HEK293 (cell line): ENCODE results near the gene LRRC7.
A peak's percentile ranks its signal among the peaks of the same experiment; 100 is the strongest.

Source experiments
- CTCF ChIA-PET: fragments of 350-600 bp; formaldehyde crosslinking; extraction: SDS; loops from one replicate; lab custom pipeline; 2021; ENCODE audit warnings: antibody characterized with exemption; lab: Yijun Ruan, JAX
- POLR2A ChIA-PET: fragments of 300-600 bp; formaldehyde crosslinking; extraction: SDS; loops from one replicate; lab custom pipeline; 2020; ENCODE audit warnings: antibody characterized with exemption, inconsistent platforms; lab: Yijun Ruan, JAX
- H3K27ac ChIP-seq: fragments of 200-500 bp; sonication (Bioruptor generic); 2 replicates; pipeline ENCODE4 v1.5.1; 2014; ENCODE audit warnings: low read depth, low read length, control low read depth, inconsistent platforms; ENCODE audit errors: extremely low read depth
- H3K36me3 ChIP-seq, 2 experiments: fragments of 200-500 bp in 1 of 2; sonication (Bioruptor generic) in 1 of 2; 1 replicate in 1 of 2; 2 replicates in 1 of 2; pipeline ENCODE4 v1.5.1; 2014 to 2017; ENCODE audit warnings: inconsistent platforms in 2 of 2, low read length in 2 of 2; ENCODE audit not compliant: control insufficient read depth in 2 of 2, insufficient read depth in 1 of 2
- H3K4me1 ChIP-seq: fragments of 200-500 bp; sonication (Bioruptor generic); 2 replicates; pipeline ENCODE4 v1.5.1; 2014; ENCODE audit warnings: mild to moderate bottlenecking, low read length, inconsistent platforms; ENCODE audit not compliant: control insufficient read depth, insufficient read depth
- H3K4me3 ChIP-seq: 2 replicates; pipeline ENCODE4 v1.5.1; 2011; ENCODE audit warnings: low read depth, mild to moderate bottlenecking, control low read depth, low read length, moderate library complexity
- H3K9me3 ChIP-seq: fragments of 200-500 bp; sonication (Bioruptor generic); 2 replicates; pipeline ENCODE4 v1.5.1; 2014; ENCODE audit warnings: low read depth, low read length, inconsistent platforms; ENCODE audit not compliant: control insufficient read depth, insufficient read depth
- GLIS2 ChIP-seq: fragments of 450-650 bp; formaldehyde crosslinking; IDR thresholded peaks from 2 replicates; pipeline ENCODE4 v1.5.1; 2016; ENCODE audit warnings: missing biosample characterization, missing genetic modification characterization
- HOXC10 ChIP-seq: sonication (generic); formaldehyde crosslinking; IDR thresholded peaks from 2 replicates; pipeline ENCODE4 v1.8.1; 2023; ENCODE audit warnings: mild to moderate bottlenecking, missing genetic modification reagents
- KLF17 ChIP-seq: fragments of 450-650 bp; formaldehyde crosslinking; IDR thresholded peaks from 2 replicates; pipeline ENCODE4 v1.5.1; 2016; ENCODE audit warnings: missing biosample characterization, missing genetic modification characterization
- KLF8 ChIP-seq: fragments of 450-650 bp; formaldehyde crosslinking; IDR thresholded peaks from 2 replicates; pipeline ENCODE4 v1.5.1; 2016; ENCODE audit warnings: missing biosample characterization, missing genetic modification characterization
- MEIS1 ChIP-seq: sonication (generic); formaldehyde crosslinking; IDR thresholded peaks from 2 replicates; pipeline ENCODE4 v1.8.1; 2022; ENCODE audit warnings: missing genetic modification reagents, mild to moderate bottlenecking, borderline replicate concordance
- PBX3 ChIP-seq: sonication (generic); formaldehyde crosslinking; IDR thresholded peaks from 2 replicates; pipeline ENCODE4 v1.8.1; 2022; ENCODE audit warnings: mild to moderate bottlenecking, moderate library complexity, missing genetic modification reagents
- SP2 ChIP-seq: fragments of 450-650 bp; formaldehyde crosslinking; IDR thresholded peaks from 2 replicates; pipeline ENCODE4 v1.5.1; 2016; ENCODE audit warnings: missing biosample characterization, missing genetic modification characterization
- SP3 ChIP-seq: fragments of 450-650 bp; formaldehyde crosslinking; IDR thresholded peaks from 2 replicates; pipeline ENCODE4 v1.5.1; 2016; ENCODE audit warnings: missing biosample characterization, missing genetic modification characterization
- TRIM28 ChIP-seq: IDR thresholded peaks from 2 replicates; pipeline ENCODE4 v1.6.1; 2011; ENCODE audit warnings: low read length, control low read depth, borderline replicate concordance
- YY2 ChIP-seq: fragments of 450-650 bp; formaldehyde crosslinking; IDR thresholded peaks from 2 replicates; pipeline ENCODE4 v1.5.1; 2016; ENCODE audit warnings: missing biosample characterization, missing genetic modification characterization
- ZBTB17 ChIP-seq: fragments of 450-650 bp; formaldehyde crosslinking; IDR thresholded peaks from 2 replicates; pipeline ENCODE4 v1.5.1; 2016; ENCODE audit warnings: missing biosample characterization, missing genetic modification characterization
- ZBTB26 ChIP-seq: fragments of 450-650 bp; formaldehyde crosslinking; optimal IDR thresholded peaks from 2 replicates; pipeline ENCODE3; 2016; ENCODE audit warnings: missing biosample characterization, mild to moderate bottlenecking, missing genetic modification characterization
- ZBTB48 ChIP-seq: fragments of 450-650 bp; formaldehyde crosslinking; IDR thresholded peaks from 2 replicates; pipeline ENCODE4 v1.5.1; 2016; ENCODE audit warnings: missing biosample characterization, missing genetic modification characterization
- ZBTB8A ChIP-seq: fragments of 450-650 bp; formaldehyde crosslinking; IDR thresholded peaks from 2 replicates; pipeline ENCODE4 v1.5.1; 2016; ENCODE audit warnings: missing biosample characterization, missing genetic modification characterization
- ZFHX2 ChIP-seq: fragments of 450-650 bp; formaldehyde crosslinking; conservative IDR thresholded peaks from 2 replicates; pipeline ENCODE4 v1.5.1; 2016; ENCODE audit warnings: missing biosample characterization, missing genetic modification characterization
- ZNF10 ChIP-seq: fragments of 450-650 bp; formaldehyde crosslinking; IDR thresholded peaks from 2 replicates; pipeline ENCODE4 v1.5.1; 2017; ENCODE audit warnings: missing biosample characterization, missing genetic modification characterization
- ZNF157 ChIP-seq: fragments of 450-650 bp; formaldehyde crosslinking; IDR thresholded peaks from 2 replicates; pipeline ENCODE4 v1.5.1; 2016; ENCODE audit warnings: missing biosample characterization, missing genetic modification characterization
- ZNF335 ChIP-seq: fragments of 450-650 bp; formaldehyde crosslinking; conservative IDR thresholded peaks from 2 replicates; pipeline ENCODE4 v1.5.1; 2016; ENCODE audit warnings: missing biosample characterization, missing genetic modification characterization
- ZNF366 ChIP-seq: fragments of 450-650 bp; formaldehyde crosslinking; conservative IDR thresholded peaks from 2 replicates; pipeline ENCODE4 v1.5.1; 2016; ENCODE audit warnings: missing biosample characterization, missing genetic modification characterization
- ZNF404 ChIP-seq: fragments of 450-650 bp; formaldehyde crosslinking; IDR thresholded peaks from 2 replicates; pipeline ENCODE4 v1.5.1; 2017; ENCODE audit warnings: missing biosample characterization, missing genetic modification characterization
- ZNF423 ChIP-seq: fragments of 450-650 bp; formaldehyde crosslinking; IDR thresholded peaks from 2 replicates; pipeline ENCODE4 v1.5.1; 2016; ENCODE audit warnings: missing biosample characterization, missing genetic modification characterization
- ZNF600 ChIP-seq: fragments of 450-650 bp; formaldehyde crosslinking; IDR thresholded peaks from 2 replicates; pipeline ENCODE4 v1.5.1; 2016; ENCODE audit warnings: missing biosample characterization, missing genetic modification characterization
- ZNF776 ChIP-seq: fragments of 450-650 bp; formaldehyde crosslinking; IDR thresholded peaks from 2 replicates; pipeline ENCODE4 v1.5.0; 2017; ENCODE audit warnings: missing biosample characterization, missing genetic modification characterization, borderline replicate concordance

The LRRC7 gene

GRCh38 chr1:69567652-69568420 lies at the start of gene LRRC7:
Gene LRRC7, plus strand, starts transcription at chr1:69567922. Its CDS starts 718 bp downstream, at chr1:69568640.
- no peaks in the 10 kb centered on the region for H3K9me3 ChIP-seq
- peak within 1 kb of the TSS; percentile 79 for H3K4me3 ChIP-seq
- CTCF ChIA-PET, result interaction anchor here (0.6 to 0.9 kb wide), 4 partner anchors 128 to 967 kb away, joined by 3 to 4 read pairs (median 3); no protein-coding TSS in a partner anchor
- H3K36me3 ChIP-seq, result no peaks in the 10 kb centered on the region
- no peak for TF ChIP-seq ZNF423
- peak; percentile 28; the same call in 1 of the 2 replicates for TF ChIP-seq SP2 (tag by site-specific recombination)
- peak; percentile 81 for TF ChIP-seq ZBTB8A
- 0 out of 2 replicates have a peak, but pooled peaks have one; percentile 46 for TF ChIP-seq MEIS1 (CRISPR knock-in tag)
- TF ChIP-seq SP3 (tag by site-specific recombination), result peak; percentile 55
- peak; percentile 44 for TF ChIP-seq KLF17 (tag by site-specific recombination)
- 0 out of 2 replicates have a peak, but pooled peaks have one; percentile 72 for TF ChIP-seq HOXC10
- peak; percentile 68 for TF ChIP-seq ZFHX2
- TF ChIP-seq KLF8, result no peak
- TF ChIP-seq ZNF157, result no peak
- peak; percentile 77 for TF ChIP-seq ZBTB48 (tag by site-specific recombination)
- peak; percentile 52; the same call in 1 of the 2 replicates for TF ChIP-seq PBX3 (CRISPR knock-in tag)
- TF ChIP-seq ZBTB17 (tag by site-specific recombination), result peak; percentile 33; the same call in 1 of the 2 replicates
- no peak for TF ChIP-seq ZNF366
- TF ChIP-seq ZNF335 (tag by site-specific recombination), result peak; percentile 72
- TF ChIP-seq ZBTB26, result peak; percentile 52
- peak; percentile 27; the same call in 1 of the 2 replicates for TF ChIP-seq GLIS2 (tag by site-specific recombination)
- no peak for TF ChIP-seq ZNF10
- peak; percentile 52; the same call in 1 of the 2 replicates for TF ChIP-seq ZNF600 (tag by site-specific recombination)
- TF ChIP-seq, all 188 proteins: peak for 14
- Histone ChIP-seq H3K27ac (peak within 1 kb of the TSS; percentile 63; the same call in 1 of the 2 replicates), H3K4me1 (no peaks in the 10 kb centered on the region)
- POLR2A ChIA-PET, result interaction anchor here (0.6 to 1.1 kb wide), 7 partner anchors 57 to 914 kb away, joined by 3 to 5 read pairs (median 3); no protein-coding TSS in a partner anchor

GRCh38 chr1:69519006-69519405 lies 48.7 kb upstream of the LRRC7 start:
- Histone ChIP-seq H3K4me1 (no peaks in the 10 kb centered on the region), H3K27ac (no peak overlapping the region), H3K9me3 (no peaks in the 10 kb centered on the region), H3K36me3 (no peaks in the 10 kb centered on the region), H3K4me3 (no peak overlapping the region)
- POLR2A ChIA-PET, result no interaction called here
- CTCF ChIA-PET, result no interaction called here
- TF ChIP-seq TRIM28 (no peak), ZNF776 (no peak), ZNF404 (tag by site-specific recombination) (no peak), ZNF423 (no peak), YY2 (no peak)
- TF ChIP-seq, all 188 proteins: peak for 0
